ENCODE measurements around the gene SCN10A.

Gene SCN10A

DNA sequence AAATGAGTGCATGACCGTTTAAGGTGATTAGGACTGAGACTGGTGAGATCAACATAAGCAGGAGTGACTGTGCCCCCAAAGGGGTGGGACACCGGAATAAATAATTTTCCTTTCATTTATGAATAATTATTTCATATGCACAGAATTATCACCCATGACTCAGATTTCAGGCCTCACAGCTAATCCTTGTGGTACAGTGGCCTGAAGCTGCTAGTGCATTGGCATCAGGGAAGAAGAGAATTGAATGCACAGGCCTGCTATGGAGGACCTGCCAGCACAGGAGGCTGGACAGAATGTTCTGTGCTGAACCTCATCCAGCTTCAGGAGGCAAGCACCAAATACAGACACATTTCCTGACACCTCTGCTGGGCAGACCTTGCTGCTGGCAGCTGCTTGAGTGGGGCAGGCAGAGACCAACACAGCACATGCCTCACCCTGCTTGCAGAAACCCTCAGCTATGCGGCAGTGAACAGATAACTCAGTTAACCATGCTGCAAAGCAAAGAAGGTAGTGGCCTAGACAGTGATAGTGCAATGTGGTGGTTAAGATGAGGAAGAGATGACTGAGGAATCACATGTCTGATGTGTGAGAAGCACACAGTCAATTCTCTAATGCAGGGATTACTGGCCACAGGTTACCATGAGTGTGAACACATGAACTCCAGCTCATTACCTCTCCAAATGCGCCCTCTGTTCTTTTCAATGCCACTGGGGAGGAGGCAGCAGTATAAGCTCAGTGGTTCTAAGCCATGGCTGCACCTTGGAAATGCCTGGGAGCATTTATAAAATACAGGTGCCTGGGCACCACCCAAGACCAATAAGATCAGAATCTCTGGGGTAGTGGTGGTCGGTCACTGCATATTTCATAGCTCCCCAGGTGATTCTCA is 98.4 kb downstream of the SCN10A start:
- DNase-seq: no peak

DNA sequence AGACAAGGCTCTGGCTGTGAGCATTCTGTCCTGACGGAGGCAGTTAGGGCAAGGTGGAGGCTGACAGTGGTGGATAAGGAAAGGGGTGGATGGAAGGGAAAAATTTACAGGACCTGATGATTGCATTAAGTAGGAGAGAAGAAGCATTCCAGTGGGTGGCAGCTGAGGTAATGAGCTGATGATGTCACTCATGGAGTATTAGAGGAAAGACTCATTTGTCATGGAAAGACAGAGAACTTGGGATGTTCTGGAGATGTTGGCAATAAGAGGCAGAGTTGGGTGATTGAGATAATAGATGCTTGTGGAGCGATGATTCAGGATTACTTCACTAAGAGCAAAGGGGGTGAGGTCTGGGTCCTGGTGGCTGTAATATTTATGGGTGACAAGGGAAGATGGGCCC is 102.9 kb downstream of the SCN10A start:
- DNase-seq: no peak

DNA sequence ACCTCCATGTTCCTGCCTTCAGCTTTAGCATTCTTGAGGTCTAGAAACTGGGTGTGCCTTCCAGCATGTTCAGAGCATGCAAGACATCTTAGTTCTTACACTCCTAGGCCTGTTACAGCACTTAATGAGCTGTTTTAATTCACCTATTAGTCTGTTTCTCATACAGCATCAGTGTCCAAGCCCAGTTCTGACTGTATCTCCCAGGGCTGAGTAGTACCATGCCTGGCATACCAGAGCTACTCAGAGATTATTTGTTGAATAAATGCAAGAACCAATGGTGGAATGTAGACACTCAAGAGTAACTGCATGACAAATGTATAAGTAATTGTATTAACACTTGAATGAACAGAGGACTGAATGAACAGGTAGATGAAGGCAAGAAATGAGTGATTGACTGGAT is 104.7 kb downstream of the SCN10A start:
- DNase-seq: no peak

DNA sequence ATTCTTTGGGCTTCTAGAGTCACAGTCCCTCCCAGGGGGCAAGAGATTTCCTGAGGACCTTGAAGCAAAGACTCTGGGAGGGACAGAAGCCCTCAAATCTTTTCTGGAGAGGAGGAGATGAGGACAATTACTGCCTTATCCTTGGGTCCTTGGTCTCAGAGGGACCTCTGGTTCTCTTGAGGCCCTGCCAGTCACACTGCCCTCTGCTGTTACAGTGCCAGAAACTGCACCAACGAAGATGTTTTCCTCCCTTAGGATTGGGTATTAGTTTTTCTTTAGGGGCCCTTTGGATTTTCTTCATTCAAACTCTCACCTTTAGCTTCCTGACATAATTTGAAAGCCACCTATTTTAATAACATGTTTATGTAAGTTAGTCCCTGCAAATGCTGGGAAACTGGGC is 108.3 kb downstream of the SCN10A start:
- no peak for DNase-seq

DNA sequence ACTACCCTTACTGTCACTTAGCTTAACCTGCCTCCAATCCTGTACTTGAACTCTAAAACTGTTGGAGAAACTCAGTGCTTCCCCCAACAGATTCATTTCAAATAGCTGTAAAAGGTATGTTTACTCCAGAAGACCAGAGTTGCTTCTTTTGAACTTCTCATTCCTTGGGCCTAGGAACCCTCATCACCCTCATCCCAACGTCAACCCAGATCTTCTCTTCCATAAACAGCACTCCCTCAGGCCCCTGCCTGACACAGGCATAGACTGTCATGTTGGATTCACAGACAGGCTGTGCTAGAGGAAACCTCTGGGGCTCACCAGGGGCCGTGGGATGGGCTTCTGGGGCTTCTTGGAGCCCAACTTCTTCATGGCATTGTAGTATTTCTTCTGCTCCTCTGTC is 109.1 kb downstream of the SCN10A start:
- no peak for DNase-seq

DNA sequence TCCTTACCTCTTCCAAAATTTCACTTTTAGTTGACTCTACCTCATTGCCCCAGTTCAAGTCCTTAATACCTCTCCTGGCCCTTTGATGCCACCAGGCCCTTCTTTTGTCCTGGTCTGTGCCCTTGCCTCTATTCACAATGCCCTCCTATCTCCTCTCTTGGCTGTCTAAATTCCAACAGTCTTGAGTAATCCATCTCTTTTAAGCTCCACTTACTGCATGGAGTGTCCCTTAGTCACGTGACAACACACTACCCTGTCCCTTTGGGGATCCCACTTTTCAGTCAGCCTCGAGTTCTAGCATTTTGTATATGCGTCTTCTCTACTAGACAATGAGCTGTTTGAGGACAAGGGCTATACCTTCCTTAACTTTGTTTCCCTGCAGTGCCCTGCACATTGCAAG is 113.8 kb downstream of the SCN10A start:
- no peak for DNase-seq

DNA sequence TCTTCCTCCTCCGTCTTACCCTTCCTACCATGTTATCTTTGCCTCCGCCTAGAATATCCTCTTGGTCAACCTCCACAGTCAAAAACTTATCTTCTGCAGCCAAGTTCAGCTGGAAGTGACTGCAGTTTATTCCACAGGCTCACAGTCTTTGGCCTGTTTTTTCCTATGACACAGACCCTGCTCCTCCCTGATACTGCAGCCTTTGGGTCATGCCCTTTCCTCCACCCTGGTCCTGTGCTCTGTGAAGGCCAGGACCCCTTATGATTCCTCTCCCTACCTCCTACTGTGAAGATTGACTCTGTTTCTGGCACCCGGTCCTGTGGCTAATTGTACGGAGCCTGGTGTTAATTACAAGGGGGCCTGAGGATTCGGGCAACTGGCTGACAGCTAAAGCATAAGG is 117.3 kb downstream of the SCN10A start:
- DNase-seq: no peak

DNA sequence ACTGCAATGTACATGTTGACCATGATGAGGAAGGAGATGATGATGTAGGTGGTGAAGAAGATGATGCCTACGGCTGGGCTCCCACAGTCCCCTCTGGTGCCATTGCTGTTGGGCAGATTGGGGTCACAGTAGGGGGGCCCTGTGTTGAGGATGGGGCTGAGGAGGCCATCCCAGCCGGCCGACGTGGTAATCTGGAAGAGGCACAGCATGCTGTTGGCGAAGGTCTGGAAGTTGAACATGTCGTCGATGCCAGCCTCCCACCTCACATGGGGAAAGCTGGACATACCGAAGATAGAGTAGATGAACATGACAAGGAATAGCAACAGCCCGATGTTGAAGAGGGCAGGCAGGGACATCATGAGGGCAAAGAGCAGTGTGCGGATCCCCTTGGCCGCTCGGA is 118.0 kb downstream of the SCN10A start:
- DNase-seq: no peak

DNA sequence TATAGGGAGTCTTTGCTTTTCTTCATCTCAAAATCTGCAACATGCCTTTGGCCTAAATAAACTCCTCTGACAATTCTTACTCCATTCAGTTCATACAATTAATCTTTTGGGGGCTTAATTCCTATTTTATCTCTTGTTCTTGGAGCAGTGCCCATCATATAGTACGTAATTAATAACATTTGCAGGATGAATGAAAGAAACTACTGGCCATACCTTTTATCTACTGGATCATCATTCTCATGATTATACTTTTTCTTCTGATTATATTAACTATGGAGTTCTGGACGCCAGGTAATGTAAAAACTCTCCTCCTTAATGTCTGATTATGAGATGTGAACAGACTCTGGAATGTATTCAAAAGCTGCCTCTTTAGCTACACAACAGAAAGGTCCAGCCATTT is 120.0 kb downstream of the SCN10A start:
- DNase-seq: no peak

DNA sequence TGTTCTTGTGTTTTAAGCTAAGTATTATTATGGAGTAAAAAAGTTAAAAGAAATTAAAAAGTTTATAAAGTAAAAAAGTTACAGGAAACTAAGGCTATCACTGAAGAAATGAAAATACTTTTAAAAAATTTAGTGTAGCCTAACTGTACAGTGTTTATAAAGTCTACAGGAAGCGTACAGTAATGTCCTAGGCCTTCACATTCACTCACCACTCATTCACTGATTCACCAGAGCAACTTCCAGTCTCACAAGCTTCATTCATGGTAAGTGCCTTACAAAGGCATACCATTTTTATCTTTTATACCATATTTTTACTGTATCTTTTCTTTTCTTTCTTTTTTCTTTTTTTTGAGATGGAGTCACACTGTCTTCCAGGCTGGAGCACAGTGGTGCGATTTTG is 125.8 kb downstream of the SCN10A start:
- no peak for DNase-seq

DNA sequence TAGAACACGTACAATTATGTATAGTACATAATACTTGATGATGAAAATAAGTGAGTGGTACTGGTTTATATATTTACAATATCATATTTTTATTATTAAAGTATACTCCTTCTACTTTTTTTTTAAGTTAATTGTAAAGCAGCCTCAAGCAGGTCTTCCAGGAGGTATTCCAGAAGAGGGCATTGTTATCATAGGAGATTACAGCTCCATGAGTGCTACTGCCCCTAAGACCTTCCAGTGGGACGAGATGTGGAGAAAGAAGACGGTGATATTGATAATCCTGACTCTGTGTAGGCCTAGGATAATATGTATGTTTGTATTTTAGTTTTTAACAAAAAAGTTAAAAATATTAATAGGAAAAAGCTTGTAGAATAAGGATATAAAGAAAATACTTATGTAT is 126.2 kb downstream of the SCN10A start:
- no peak for DNase-seq

DNA sequence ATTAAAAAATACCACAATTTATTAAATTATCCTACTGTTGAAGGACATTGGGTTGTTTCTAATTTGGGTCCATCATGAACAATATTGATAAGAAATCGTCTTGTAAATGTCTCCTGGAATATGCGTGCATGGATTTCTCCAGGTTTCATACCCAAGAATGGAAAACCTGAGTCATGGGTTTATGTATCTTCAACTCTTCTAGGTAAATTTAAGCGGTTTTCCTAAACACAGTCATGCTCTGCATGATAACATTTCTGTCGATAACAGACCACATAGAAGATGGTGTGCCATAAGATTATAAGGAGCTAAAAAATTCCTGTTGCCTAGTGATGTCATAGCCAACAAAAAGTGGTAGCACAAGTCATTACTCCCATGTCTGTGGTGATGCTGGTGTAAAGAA is 126.7 kb downstream of the SCN10A start:
- DNase-seq: no peak

DNA sequence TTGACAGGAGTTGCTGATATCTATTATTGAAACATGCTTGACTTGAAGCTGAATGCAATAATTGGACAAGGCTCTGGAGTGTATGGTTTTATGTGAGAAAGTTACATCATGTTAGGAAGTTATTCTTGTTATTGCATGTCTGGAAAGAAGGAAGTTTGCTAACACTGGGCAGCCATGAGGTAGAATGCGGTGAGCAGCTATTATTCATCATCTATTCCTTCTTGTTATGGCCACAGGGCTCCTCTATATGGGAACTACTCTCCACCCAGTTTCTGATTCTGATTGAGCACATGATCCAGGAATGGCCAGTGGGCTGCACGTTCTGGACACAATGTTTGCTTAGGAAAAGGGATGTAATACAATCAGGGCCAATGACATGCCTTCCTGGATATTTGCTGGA is 128.7 kb downstream of the SCN10A start:
- DNase-seq: no peak

DNA sequence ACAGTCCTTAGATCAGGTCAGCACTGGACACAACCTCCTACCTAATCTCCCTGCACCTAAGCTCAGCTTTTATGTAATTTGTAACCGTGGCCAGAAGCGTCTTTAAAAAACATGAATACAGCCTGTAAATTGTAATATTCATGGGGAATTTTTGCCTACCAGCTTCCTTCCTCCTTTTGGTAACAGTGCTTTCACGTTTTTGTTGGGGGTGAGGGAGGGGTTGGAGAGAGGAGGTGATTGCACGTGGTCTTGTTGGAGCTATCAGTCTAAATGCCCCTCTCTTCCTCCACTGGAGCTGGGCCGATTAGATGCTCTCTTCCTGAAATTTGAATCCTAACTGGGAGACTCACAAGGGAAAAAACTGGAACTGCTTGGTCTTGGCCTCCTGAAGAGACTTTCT is 131.5 kb downstream of the SCN10A start:
- no peak for DNase-seq

DNA sequence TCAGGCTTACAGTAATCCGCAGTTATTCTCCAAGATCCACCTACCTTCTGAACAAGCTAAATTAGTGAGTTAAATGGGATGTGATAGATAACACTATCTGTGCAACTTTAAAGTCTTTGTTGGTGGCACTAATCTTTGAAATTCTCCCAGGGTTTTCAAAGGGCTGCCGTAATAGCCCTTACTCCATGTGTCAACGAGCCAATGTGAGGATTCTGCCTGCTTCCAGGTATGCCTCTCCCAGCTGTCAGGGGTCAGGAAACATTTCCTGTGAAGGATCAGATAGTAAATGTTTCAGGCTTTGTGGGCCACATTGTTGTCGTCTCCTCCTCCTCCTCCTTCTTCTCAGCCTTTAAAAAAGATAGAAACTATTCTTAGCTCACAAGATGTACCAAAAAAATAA is 146.3 kb downstream of the SCN10A start:
- no peak for DNase-seq

DNA sequence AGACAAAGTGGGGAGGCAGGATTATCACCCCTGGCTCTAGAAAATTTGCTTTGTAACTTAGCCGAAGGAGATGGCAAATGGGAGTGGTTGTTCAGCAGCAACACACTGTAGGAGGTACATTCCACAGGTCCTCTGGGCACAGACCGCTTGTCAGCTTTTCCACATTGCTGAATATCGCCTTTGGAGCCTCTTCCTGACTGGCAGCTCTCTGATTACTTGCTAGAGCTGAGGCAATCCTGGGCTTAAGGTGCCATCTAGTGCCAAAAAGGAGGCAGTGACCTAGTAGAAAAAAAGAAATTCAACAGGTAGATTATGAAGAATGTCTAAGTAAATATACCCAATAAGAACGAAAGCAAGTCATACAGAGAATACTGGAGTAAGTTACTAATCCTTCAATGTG is 153.5 kb downstream of the SCN10A start:
- DNase-seq: peak; percentile 34

DNA sequence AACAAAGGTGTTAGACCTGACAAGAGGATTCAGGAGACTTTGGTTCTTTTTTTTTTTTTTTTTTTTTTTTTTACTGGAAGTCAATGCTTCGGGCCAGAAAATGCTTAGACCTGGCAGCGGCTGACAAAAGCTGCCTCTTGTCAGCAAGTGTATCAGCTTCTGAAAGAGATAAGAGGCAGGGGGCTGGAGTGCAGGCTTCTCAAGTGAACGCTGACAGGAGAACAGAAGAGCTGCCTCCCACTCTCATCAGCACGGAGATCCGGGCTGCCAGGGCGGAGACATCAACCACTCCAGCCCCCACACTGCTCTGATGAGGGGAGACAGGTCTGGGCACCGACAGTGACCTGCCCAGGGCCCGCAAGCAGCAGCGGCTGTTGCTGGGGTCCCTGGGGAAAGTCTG is 157.2 kb downstream of the SCN10A start:
- DNase-seq: no peak

DNA sequence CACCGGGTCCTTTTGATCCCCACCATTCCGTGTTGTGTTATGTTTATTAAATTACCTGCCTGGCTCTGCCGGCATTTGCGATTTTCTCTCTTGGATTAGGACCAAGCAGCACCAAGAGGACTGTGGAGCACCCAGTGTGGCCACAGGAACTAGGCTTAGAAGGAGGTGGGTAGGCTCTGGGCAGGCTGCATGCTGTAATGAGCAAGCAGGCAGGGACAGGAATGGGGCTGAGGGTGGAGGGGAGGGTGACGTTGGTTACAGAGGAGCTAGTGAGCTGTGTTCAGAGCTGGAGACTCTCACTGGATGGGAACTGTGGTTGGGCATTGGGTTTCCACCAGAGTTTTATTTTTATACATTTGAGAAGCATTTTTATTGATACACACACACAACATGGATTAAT is 158.6 kb downstream of the SCN10A start:
- no peak for DNase-seq

DNA sequence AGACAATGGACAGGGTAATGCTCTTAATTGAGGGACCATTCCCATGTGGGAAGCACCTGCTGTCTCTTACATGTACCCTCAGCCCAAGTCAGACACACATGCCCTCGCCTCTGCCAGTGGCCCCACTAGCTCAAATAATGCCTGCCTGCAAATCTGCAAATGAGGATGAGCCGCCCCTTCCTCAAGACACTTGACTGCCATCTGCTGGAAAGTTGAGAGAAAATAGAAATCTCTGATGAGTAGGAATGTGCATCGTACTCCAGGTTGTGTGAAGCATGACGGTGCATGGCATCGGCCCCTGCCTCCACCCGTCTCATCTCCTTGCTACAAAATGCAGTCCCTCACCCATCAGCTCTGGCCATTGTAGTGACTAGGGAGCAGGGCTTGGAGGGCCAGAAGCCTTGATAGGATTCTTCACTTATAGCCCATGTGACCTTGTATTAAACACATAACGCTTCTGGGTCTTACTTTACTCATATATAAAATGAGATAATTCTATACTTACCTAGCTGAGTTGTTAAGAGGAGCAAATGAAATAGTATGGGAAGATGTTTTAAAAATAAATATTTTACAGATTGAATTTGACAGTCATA is 160.2 kb downstream of the SCN10A start:
- DNase-seq: peak; percentile 52

DNA sequence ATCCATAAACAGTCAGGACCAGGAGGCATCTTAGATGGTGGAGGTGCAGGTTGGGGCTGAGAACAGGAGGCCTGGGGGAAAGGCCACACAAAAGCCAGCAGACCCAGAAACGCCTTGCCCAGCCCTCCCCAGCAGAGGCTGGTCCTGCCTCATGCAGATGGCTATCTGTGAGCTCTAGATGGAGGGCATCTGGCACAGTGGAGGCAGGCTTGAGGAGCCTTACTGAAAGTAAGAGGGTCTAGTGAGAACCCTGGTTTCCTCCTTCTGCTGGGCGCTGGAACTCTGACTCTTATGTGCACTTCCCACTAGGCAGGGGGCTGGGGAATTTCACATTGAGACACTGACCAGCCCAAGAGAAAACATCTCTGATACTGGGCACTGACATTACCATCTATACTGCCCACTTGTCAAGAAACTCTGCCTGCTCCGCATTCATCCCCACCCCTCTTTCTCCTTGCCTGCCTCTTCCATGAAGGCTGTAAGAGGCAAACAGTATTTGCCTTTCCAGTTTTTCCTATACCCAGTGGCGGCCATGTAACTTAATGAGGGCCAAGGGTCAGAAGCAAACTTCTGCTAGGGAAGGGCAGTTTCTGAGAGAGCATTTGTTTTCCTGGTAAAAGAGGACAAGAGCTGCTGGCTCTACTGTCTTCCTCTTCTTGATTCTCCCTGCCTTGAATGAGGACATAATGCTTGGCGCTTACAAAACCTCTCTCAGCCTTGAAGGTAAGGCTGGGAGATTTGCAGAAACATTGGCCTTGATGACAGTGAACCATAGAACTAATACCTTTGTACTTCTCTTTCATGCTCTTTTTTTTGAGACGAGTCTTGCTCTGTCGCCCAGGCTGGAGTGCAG is 162.1 kb downstream of the SCN10A start:
- no peak for DNase-seq

DNA sequence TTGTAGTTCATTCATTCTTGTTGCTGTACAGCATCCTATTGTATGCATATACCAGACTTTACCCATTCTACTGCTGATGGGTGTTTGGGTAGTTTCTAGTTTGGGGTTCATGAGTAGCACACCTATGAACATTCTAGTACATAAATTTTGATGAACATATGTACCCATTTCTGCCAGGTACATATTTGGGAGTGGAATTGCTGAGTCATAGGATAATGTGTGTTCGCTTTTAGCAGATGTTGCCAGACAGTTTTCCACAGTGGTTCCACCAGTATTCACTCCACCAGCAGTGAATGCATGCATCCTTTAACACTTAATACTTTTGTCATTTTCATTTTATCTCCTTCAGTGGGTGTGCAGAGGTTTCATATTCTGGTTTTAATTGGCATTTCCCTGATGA is 163.1 kb downstream of the SCN10A start:
- DNase-seq: no peak

DNA sequence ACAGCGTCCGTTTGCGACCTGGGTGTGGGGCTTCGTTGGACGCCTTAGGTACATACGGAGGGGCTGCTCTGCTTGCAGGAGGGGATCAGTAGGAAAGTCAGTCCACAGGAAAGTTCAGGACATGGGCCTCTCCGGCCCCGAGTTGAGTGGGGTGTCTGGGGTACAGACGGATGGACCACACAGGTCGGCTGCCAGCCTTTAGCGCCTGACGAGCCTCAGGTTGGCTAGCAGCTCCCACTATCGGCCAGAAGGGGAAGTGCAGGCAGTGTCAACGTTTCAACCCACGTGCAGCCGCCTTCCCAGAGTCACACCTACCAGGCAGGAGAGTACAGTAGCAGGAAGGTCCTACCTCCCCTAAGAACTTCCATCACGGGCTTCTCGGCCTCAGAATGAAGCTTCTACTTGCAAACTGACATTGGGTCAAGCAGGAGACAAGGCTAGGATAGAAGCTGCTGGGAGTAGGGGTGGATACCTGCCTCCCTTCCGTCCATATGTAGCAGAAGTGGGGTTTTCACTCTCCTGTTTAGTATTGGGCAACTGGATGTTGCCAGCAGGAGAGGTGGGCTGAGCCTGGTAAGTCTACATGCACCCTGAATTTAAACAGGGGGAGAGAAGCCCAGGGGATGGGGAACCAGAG is 164.7 kb downstream of the SCN10A start:
- DNase-seq: peak; percentile 78

DNA sequence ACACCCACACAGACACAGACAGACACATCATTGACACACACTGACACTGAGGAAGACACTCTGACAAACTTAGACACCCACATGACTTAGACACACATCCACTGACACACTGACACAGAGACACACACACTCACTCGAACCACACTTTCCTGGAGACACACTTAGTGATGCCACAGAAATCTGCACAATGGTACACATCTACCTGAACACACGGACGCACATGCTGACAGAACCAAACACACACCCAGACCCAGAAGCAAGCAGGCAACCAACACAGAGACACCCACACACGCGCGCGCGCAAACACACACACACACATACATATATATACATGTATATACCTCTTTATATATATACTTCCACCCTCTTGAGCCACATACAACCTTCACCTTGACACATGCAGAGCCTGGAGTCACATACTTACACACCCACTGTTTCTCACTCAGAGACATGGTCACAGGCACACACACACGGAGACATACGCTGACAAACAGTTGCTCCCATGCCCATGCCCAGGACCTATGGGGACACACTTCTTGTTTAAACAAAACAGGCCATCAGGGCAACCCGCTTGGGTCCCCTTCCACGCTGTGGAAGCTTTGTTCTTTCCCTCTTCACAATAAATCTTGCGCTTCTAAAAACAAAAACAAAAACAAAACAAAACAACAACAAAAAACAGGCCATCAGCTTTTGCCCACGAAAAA is 165.6 kb downstream of the SCN10A start:
- DNase-seq: no peak

All from activated CD4-positive, alpha-beta T cell treated with anti-CD3 and anti-CD28 coated beads, Interleukin-10, Interleukin-2, amounts not matched to agents 100 ng/mL and 50 ng/mL, durations not matched to agents 16 hours and 8 hours (primary cell).